GM23338 (cell line): ENCODE data around the gene SORBS1. TPM values are rescaled to one million over a fixed set of nuclear protein-coding genes. Genes with fewer than 3 reads are reported as not detected.

Source experiments
- ATAC-seq: fragments of 200-7000 bp; cut with Tn5 transposase; 3 replicates; pipeline ENCODE4 v1.9.1; 2020
- DNase-seq: peaks from one replicate; pipeline ENCODE4 v3.0.0-alpha.2; 2015; ENCODE audit warnings: low spot score
- H2AFZ ChIP-seq: fragments of 200-600 bp; sonication (generic); 2 replicates; pipeline ENCODE4 v1.8.0; 2016; ENCODE audit warnings: antibody characterized with exemption, mild to moderate bottlenecking, moderate library complexity
- H3F3A ChIP-seq: fragments of 200-600 bp; sonication (generic); replicated peaks from 2 replicates; pipeline ENCODE4 v1.8.0; 2017; ENCODE audit warnings: antibody characterized with exemption, mixed run types, low read depth
- H3K27ac ChIP-seq: fragments of 200-600 bp; sonication (generic); 2 replicates; pipeline ENCODE4 v1.6.1; 2016; ENCODE audit warnings: low read depth
- H3K27me3 ChIP-seq: fragments of 200-600 bp; sonication (generic); 2 replicates; pipeline ENCODE4 v1.8.0; 2016; ENCODE audit warnings: mild to moderate bottlenecking, mixed run types, moderate library complexity; ENCODE audit not compliant: insufficient read depth
- H3K36me3 ChIP-seq: fragments of 200-600 bp; sonication (generic); 2 replicates; pipeline ENCODE4 v1.8.0; 2016; ENCODE audit warnings: mild to moderate bottlenecking; ENCODE audit not compliant: insufficient read depth
- H3K4me1 ChIP-seq: fragments of 200-600 bp; sonication (generic); 2 replicates; pipeline ENCODE4 v1.8.0; 2016; ENCODE audit warnings: mild to moderate bottlenecking, moderate library complexity; ENCODE audit not compliant: insufficient read depth
- H3K4me2 ChIP-seq: fragments of 200-600 bp; sonication (generic); 2 replicates; pipeline ENCODE4 v1.7.1; 2017; ENCODE audit warnings: mixed run types
- H3K4me3 ChIP-seq: fragments of 200-600 bp; sonication (generic); 2 replicates; pipeline ENCODE4 v1.6.1; 2016; ENCODE audit warnings: mixed run types
- H3K79me2 ChIP-seq: fragments of 200-600 bp; sonication (generic); replicated peaks from 2 replicates; pipeline ENCODE4 v1.8.0; 2017; ENCODE audit warnings: mild to moderate bottlenecking; ENCODE audit not compliant: insufficient read depth
- H3K9me2 ChIP-seq: fragments of 200-600 bp; sonication (generic); 2 replicates; pipeline ENCODE4 v1.8.0; 2017; ENCODE audit not compliant: insufficient read depth
- H4K20me1 ChIP-seq: fragments of 200-600 bp; sonication (generic); replicated peaks from 2 replicates; pipeline ENCODE4 v1.8.0; 2017; ENCODE audit warnings: mild to moderate bottlenecking; ENCODE audit not compliant: insufficient read depth
- H3K27ac Mint-ChIP-seq: 2 replicates; pipeline ENCODE4 v1.8.0; 2020; ENCODE audit warnings: inconsistent platforms, mild to moderate bottlenecking, moderate library complexity, mixed read lengths
- H3K27me3 Mint-ChIP-seq: 3 replicates; pipeline ENCODE4 v1.8.0; 2022; ENCODE audit warnings: low read depth, mild to moderate bottlenecking, moderate library complexity, mixed read lengths, inconsistent platforms; ENCODE audit not compliant: insufficient read depth, poor library complexity
- H3K36me3 Mint-ChIP-seq: 3 replicates; pipeline ENCODE4 v1.8.0; 2021; ENCODE audit warnings: low read depth, mild to moderate bottlenecking, inconsistent platforms, moderate library complexity, mixed read lengths
- H3K4me1 Mint-ChIP-seq: 3 replicates; pipeline ENCODE4 v1.8.0; 2020; ENCODE audit warnings: mild to moderate bottlenecking, inconsistent platforms, mixed read lengths
- H3K4me3 Mint-ChIP-seq: 3 replicates; pipeline ENCODE4 v1.8.0; 2021; ENCODE audit warnings: moderate library complexity, mild to moderate bottlenecking, inconsistent platforms, mixed read lengths
- H3K9me3 Mint-ChIP-seq: 3 replicates; pipeline ENCODE4 v1.8.0; 2020; ENCODE audit warnings: moderate library complexity, mild to moderate bottlenecking, inconsistent platforms, mixed read lengths
- CREB1 ChIP-seq: fragments of 250-450 bp; sonication (Bioruptor Pico); IDR thresholded peaks from 2 replicates; pipeline ENCODE4 v1.5.0; 2020; ENCODE audit warnings: low read depth, mild to moderate bottlenecking, moderate library complexity
- EZH2 ChIP-seq: fragments of 200-600 bp; sonication (generic); IDR thresholded peaks from one replicate; pipeline ENCODE4 v1.8.0; 2017; ENCODE audit warnings: antibody characterized with exemption, mild to moderate bottlenecking, low read depth; ENCODE audit not compliant: unreplicated experiment
- EZH2phosphoT487 ChIP-seq: fragments of 200-600 bp; sonication (generic); IDR thresholded peaks from one replicate; pipeline ENCODE4 v1.8.1; 2018; ENCODE audit warnings: antibody characterized with exemption; ENCODE audit not compliant: unreplicated experiment
- JUNB ChIP-seq: IDR thresholded peaks from one replicate; pipeline ENCODE4 v1.6.1; 2016; ENCODE audit warnings: antibody characterized with exemption; ENCODE audit not compliant: unreplicated experiment
- NANOG ChIP-seq: IDR thresholded peaks from 2 replicates; pipeline ENCODE4 v1.6.1; 2016; ENCODE audit warnings: antibody characterized with exemption, borderline replicate concordance
- POLR2AphosphoS5 ChIP-seq: IDR thresholded peaks from 2 replicates; pipeline ENCODE4 v1.6.1; 2016; ENCODE audit warnings: antibody characterized with exemption, low read depth
- ZNF114 ChIP-seq: fragments of 250-450 bp; sonication (Bioruptor Pico); IDR thresholded peaks from 2 replicates; pipeline ENCODE4 v1.5.0; 2020; ENCODE audit warnings: mild to moderate bottlenecking, moderate library complexity
- ZNF331 ChIP-seq: fragments of 250-450 bp; sonication (Bioruptor Pico); IDR thresholded peaks from 2 replicates; pipeline ENCODE4 v1.5.0; 2020; ENCODE audit warnings: low read depth, mild to moderate bottlenecking, moderate library complexity
- polyA plus RNA-seq: library from polyadenylated mRNA; unstranded; fragments of >200 nt; fragmentation: Nextera tagmentation; extraction: Ambion mirVana; gene quantifications from 2 replicates; pipeline ENCODE4 v1.2.1, GENCODE V29; 2016
- total RNA-seq: library from RNA; depleted of rRNA; stranded (reverse); fragments of >200 nt; shearing (Covaris generic); gene quantifications from 2 replicates; pipeline ENCODE4 v1.2.3, GENCODE V29; 2014
- TF ChIP-seq, protein P1 (sequence below): IDR thresholded peaks from one replicate; pipeline ENCODE4 v1.6.1; 2018; ENCODE audit warnings: antibody characterized with exemption; ENCODE audit not compliant: unreplicated experiment
- TF ChIP-seq, protein P2 (sequence below): IDR thresholded peaks from 2 replicates; pipeline ENCODE4 v1.6.1; 2016; ENCODE audit warnings: antibody characterized with exemption
- TF ChIP-seq, protein P3 (sequence below), 2 experiments: fragments of 200-600 bp in 1 of 2; sonication (generic) in 1 of 2; conservative IDR thresholded peaks; 2 replicates each; pipeline versions ENCODE4 v1.5.1 to v1.6.1; 2016 to 2017; ENCODE audit warnings: antibody characterized with exemption in 2 of 2, low read depth in 2 of 2, mild to moderate bottlenecking in 2 of 2, moderate library complexity in 1 of 2

SORBS1 gene
- total and polyA plus RNA-seq, 2 experiments from 2014 or later, result 47.7 to 51.5 TPM

- Mint-ChIP-seq H3K9me3 (no peaks in the 10 kb centered on the region), H3K4me3 (no peak overlapping the region), H3K4me1 (peaks cover 4% of the 10 kb centered on the region; the same call in 1 of the 3 replicates), H3K36me3 (0 out of 3 replicates have a peak, but pooled peaks cover 7% of the 10 kb centered on the region), H3K27ac (no peak overlapping the region), H3K27me3 (peaks cover 3% of the 10 kb centered on the region)
- DNase-seq (no peak), ATAC-seq (no peak)
- no peak overlapping the region for H3K4me2 ChIP-seq
- no peaks in the 10 kb centered on the region for H4K20me1 ChIP-seq
- no peaks in the 10 kb centered on the region for H3K36me3 ChIP-seq
- H2AFZ ChIP-seq, result no peak overlapping the region
- no peaks in the 10 kb centered on the region; the same call in 1 of the 2 replicates for H3K4me1 ChIP-seq
- 0 out of 2 replicates have a peak overlapping the region, but pooled peaks have one; percentile 6 for H3K27ac ChIP-seq
- H3K4me3 ChIP-seq, result no peak overlapping the region
- H3F3A ChIP-seq, result no peaks in the 10 kb centered on the region
- peaks cover 5% of the 10 kb centered on the region; the same call in 1 of the 2 replicates for H3K79me2 ChIP-seq
- no peaks in the 10 kb centered on the region for H3K27me3 ChIP-seq
- TF ChIP-seq NANOG (no peak), EZH2phosphoT487 (no peak), EZH2 (no peak), ZNF114 (CRISPR knock-in tag) (no peak)
- TF ChIP-seq, protein P1, sequence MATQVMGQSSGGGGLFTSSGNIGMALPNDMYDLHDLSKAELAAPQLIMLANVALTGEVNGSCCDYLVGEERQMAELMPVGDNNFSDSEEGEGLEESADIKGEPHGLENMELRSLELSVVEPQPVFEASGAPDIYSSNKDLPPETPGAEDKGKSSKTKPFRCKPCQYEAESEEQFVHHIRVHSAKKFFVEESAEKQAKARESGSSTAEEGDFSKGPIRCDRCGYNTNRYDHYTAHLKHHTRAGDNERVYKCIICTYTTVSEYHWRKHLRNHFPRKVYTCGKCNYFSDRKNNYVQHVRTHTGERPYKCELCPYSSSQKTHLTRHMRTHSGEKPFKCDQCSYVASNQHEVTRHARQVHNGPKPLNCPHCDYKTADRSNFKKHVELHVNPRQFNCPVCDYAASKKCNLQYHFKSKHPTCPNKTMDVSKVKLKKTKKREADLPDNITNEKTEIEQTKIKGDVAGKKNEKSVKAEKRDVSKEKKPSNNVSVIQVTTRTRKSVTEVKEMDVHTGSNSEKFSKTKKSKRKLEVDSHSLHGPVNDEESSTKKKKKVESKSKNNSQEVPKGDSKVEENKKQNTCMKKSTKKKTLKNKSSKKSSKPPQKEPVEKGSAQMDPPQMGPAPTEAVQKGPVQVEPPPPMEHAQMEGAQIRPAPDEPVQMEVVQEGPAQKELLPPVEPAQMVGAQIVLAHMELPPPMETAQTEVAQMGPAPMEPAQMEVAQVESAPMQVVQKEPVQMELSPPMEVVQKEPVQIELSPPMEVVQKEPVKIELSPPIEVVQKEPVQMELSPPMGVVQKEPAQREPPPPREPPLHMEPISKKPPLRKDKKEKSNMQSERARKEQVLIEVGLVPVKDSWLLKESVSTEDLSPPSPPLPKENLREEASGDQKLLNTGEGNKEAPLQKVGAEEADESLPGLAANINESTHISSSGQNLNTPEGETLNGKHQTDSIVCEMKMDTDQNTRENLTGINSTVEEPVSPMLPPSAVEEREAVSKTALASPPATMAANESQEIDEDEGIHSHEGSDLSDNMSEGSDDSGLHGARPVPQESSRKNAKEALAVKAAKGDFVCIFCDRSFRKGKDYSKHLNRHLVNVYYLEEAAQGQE, result no peak
- TF ChIP-seq, protein P2, sequence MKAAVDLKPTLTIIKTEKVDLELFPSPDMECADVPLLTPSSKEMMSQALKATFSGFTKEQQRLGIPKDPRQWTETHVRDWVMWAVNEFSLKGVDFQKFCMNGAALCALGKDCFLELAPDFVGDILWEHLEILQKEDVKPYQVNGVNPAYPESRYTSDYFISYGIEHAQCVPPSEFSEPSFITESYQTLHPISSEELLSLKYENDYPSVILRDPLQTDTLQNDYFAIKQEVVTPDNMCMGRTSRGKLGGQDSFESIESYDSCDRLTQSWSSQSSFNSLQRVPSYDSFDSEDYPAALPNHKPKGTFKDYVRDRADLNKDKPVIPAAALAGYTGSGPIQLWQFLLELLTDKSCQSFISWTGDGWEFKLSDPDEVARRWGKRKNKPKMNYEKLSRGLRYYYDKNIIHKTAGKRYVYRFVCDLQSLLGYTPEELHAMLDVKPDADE, result no peak
- no peaks in the 10 kb centered on the region for H3K9me2 ChIP-seq
Measured at GRCh38 chr10:95440038-95440725, 121.0 kb downstream of the SORBS1 start.

GRCh38 chr10:95438781-95439180 lies 122.4 kb downstream of the SORBS1 start:
- no peaks in the 10 kb centered on the region for H3K79me2 ChIP-seq
- no peaks in the 10 kb centered on the region for H3K4me1 Mint-ChIP-seq
- no peaks in the 10 kb centered on the region for H4K20me1 ChIP-seq
- no peak overlapping the region for H3K27ac ChIP-seq
- no peaks in the 10 kb centered on the region for H3K9me2 ChIP-seq
- 0 out of 3 replicates have a peak, but pooled peaks cover 7% of the 10 kb centered on the region for H3K36me3 Mint-ChIP-seq
- H2AFZ ChIP-seq, result no peak overlapping the region
- H3K27me3 Mint-ChIP-seq, result peaks cover 3% of the 10 kb centered on the region
- ATAC-seq (no peak), DNase-seq (no peak)
- no peak overlapping the region for H3K4me3 ChIP-seq
- H3K4me1 ChIP-seq, result no peaks in the 10 kb centered on the region; the same call in 1 of the 2 replicates
- no peak overlapping the region for H3K4me2 ChIP-seq
- no peaks in the 10 kb centered on the region for H3K36me3 ChIP-seq
- no peak overlapping the region for H3K4me3 Mint-ChIP-seq
- H3F3A ChIP-seq, result no peaks in the 10 kb centered on the region
- no peaks in the 10 kb centered on the region for H3K9me3 Mint-ChIP-seq
- peak overlapping the region; percentile 66; the same call in 1 of the 2 replicates for H3K27ac Mint-ChIP-seq
- no peaks in the 10 kb centered on the region for H3K27me3 ChIP-seq
- TF ChIP-seq ZNF331 (CRISPR knock-in tag), result no peak
- TF ChIP-seq, protein P3, sequence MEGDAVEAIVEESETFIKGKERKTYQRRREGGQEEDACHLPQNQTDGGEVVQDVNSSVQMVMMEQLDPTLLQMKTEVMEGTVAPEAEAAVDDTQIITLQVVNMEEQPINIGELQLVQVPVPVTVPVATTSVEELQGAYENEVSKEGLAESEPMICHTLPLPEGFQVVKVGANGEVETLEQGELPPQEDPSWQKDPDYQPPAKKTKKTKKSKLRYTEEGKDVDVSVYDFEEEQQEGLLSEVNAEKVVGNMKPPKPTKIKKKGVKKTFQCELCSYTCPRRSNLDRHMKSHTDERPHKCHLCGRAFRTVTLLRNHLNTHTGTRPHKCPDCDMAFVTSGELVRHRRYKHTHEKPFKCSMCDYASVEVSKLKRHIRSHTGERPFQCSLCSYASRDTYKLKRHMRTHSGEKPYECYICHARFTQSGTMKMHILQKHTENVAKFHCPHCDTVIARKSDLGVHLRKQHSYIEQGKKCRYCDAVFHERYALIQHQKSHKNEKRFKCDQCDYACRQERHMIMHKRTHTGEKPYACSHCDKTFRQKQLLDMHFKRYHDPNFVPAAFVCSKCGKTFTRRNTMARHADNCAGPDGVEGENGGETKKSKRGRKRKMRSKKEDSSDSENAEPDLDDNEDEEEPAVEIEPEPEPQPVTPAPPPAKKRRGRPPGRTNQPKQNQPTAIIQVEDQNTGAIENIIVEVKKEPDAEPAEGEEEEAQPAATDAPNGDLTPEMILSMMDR (conservative IDR thresholded peaks at IDR 0.05; ENCODE audit: low read depth in 2 of 2), result no peak
- no peak for TF ChIP-seq NANOG
- no peak for TF ChIP-seq EZH2phosphoT487
- no peak for TF ChIP-seq JUNB
- TF ChIP-seq CREB1, result no peak
- TF ChIP-seq, protein P1, result no peak
- TF ChIP-seq POLR2AphosphoS5, result no peak
- TF ChIP-seq ZNF114 (CRISPR knock-in tag), result no peak
- TF ChIP-seq, protein P2, result no peak
